K562 (cell line): ENCODE results near the gene PLP2. TPM values are rescaled to one million over a fixed set of nuclear protein-coding genes. Genes with fewer than 3 reads are reported as not detected.

ENCODE experiments used
- ARID2 ChIP-seq: fragments of 450-650 bp; IDR thresholded peaks from 2 replicates; pipeline ENCODE4 v1.6.1; 2017; ENCODE audit warnings: antibody characterized with exemption, mild to moderate bottlenecking
- CBFA2T2 ChIP-seq: fragments of 450-650 bp; conservative IDR thresholded peaks from 2 replicates; pipeline ENCODE4 v1.6.1; 2017; ENCODE audit warnings: mild to moderate bottlenecking
- CEBPB ChIP-seq: fragments of 450-650 bp; IDR thresholded peaks from 2 replicates; pipeline ENCODE4 v1.6.1; 2016; ENCODE audit warnings: missing genetic modification characterization, missing compliant biosample characterization
- DDX20 ChIP-seq: fragments of 450-650 bp; IDR thresholded peaks from 2 replicates; pipeline ENCODE4 v1.6.1; 2016; ENCODE audit warnings: missing genetic modification characterization, low read depth, mild to moderate bottlenecking, missing compliant biosample characterization, moderate library complexity
- EWSR1 ChIP-seq: fragments of 450-650 bp; IDR thresholded peaks from 2 replicates; pipeline ENCODE4 v1.6.1; 2018; ENCODE audit warnings: borderline replicate concordance, mild to moderate bottlenecking, low read depth, moderate library complexity; ENCODE audit not compliant: partially characterized antibody
- FIP1L1 ChIP-seq: fragments of 200-400 bp; formaldehyde crosslinking; IDR thresholded peaks from 2 replicates; pipeline ENCODE4 v1.6.1; 2018; ENCODE audit warnings: mild to moderate bottlenecking, low read depth, low read length; ENCODE audit not compliant: poor library complexity, severe bottlenecking
- HCFC1 ChIP-seq: IDR thresholded peaks from 2 replicates; pipeline ENCODE4 v1.6.1; 2012; ENCODE audit warnings: low read depth, low read length, improper control_type of control experiment
- HNRNPUL1 ChIP-seq: fragments of 200-400 bp; formaldehyde crosslinking; IDR thresholded peaks from 2 replicates; pipeline ENCODE4 v1.6.1; 2017; ENCODE audit warnings: low read length
- JUNB ChIP-seq: fragments of 450-650 bp; formaldehyde crosslinking; conservative IDR thresholded peaks from 2 replicates; pipeline ENCODE4 v1.4.0; 2020; ENCODE audit warnings: mild to moderate bottlenecking
- KLF6 ChIP-seq: fragments of 250-450 bp; sonication (Bioruptor Pico); IDR thresholded peaks from 2 replicates; pipeline ENCODE4 v1.4.0; 2020; ENCODE audit warnings: mild to moderate bottlenecking, moderate library complexity, borderline replicate concordance
- MCM7 ChIP-seq, 2 experiments: fragments of 450-650 bp; IDR thresholded peaks; 2 replicates each; pipeline ENCODE4 v1.6.1; 2016 to 2018
- NFE2L1 ChIP-seq: fragments of 450-650 bp; IDR thresholded peaks from 2 replicates; pipeline ENCODE4 v1.6.1; 2016; ENCODE audit warnings: missing genetic modification characterization, low read depth, mild to moderate bottlenecking, missing compliant biosample characterization, moderate library complexity, borderline replicate concordance
- PHF8 ChIP-seq: fragments of 200-600 bp; sonication (generic); IDR thresholded peaks from 2 replicates; pipeline ENCODE4 v1.6.1; 2012; ENCODE audit warnings: mixed run types, mild to moderate bottlenecking, inconsistent platforms, low read length, moderate library complexity, borderline replicate concordance
- POLR2A ChIP-seq: fragments of 450-650 bp; conservative IDR thresholded peaks from 2 replicates; pipeline ENCODE4 v1.6.1; 2016
- POLR2B ChIP-seq: fragments of 450-650 bp; IDR thresholded peaks from 2 replicates; pipeline ENCODE4 v1.6.1; 2018; ENCODE audit warnings: low read depth; ENCODE audit not compliant: partially characterized antibody
- RBFOX2 ChIP-seq: fragments of 200-400 bp; formaldehyde crosslinking; IDR thresholded peaks from 2 replicates; pipeline ENCODE4 v1.6.1; 2017; ENCODE audit warnings: low read depth, mild to moderate bottlenecking, low read length, moderate library complexity
- SMAD3 ChIP-seq: fragments of 450-650 bp; formaldehyde crosslinking; conservative IDR thresholded peaks from 2 replicates; pipeline ENCODE4 v1.4.0; 2020; ENCODE audit warnings: mild to moderate bottlenecking
- TEAD2 ChIP-seq: fragments of 450-650 bp; IDR thresholded peaks from 2 replicates; pipeline ENCODE4 v1.6.1; 2016; ENCODE audit warnings: missing genetic modification characterization, control low read depth, missing compliant biosample characterization
- XRCC5 ChIP-seq: fragments of 200-400 bp; formaldehyde crosslinking; IDR thresholded peaks from 2 replicates; pipeline ENCODE4 v1.6.1; 2017; ENCODE audit warnings: low read depth, mild to moderate bottlenecking, low read length
- ZNF174 ChIP-seq: fragments of 250-450 bp; sonication (Bioruptor Pico); IDR thresholded peaks from 2 replicates; pipeline ENCODE4 v1.4.0; 2020; ENCODE audit warnings: mild to moderate bottlenecking
- ZNF23 ChIP-seq: fragments of 250-450 bp; sonication (Bioruptor Pico); IDR thresholded peaks from 2 replicates; pipeline ENCODE4 v1.4.0; 2020; ENCODE audit warnings: mild to moderate bottlenecking
- ZNF696 ChIP-seq: fragments of 250-450 bp; sonication (Bioruptor Pico); conservative IDR thresholded peaks from 2 replicates; pipeline ENCODE4 v1.4.0; 2020; ENCODE audit warnings: mild to moderate bottlenecking, moderate library complexity
- ZNF780A ChIP-seq: fragments of 250-450 bp; sonication (Bioruptor Pico); IDR thresholded peaks from 2 replicates; pipeline ENCODE4 v1.5.0; 2021; ENCODE audit warnings: mild to moderate bottlenecking
- ZNF79 ChIP-seq: fragments of 250-450 bp; sonication (Bioruptor Pico); IDR thresholded peaks from 2 replicates; pipeline ENCODE4 v1.4.0; 2020; ENCODE audit warnings: low read depth, mild to moderate bottlenecking, moderate library complexity
- polyA plus RNA-seq, 8 experiments: library from polyadenylated mRNA; depleted of rRNA in 4 of 8; stranded (reverse) in 5 of 8; unstranded in 3 of 8; fragments of >200 nt; fragmentation: Nextera tagmentation in 2 of 8; fragmentation: Illumina TruSeq in 1 of 8; extraction: Ambion mirVana in 2 of 8; extraction: Trizol in 1 of 8; gene quantifications; 2 replicates each; pipeline versions ENCODE4 v1.2.1 to v1.2.3, GENCODE V29; 2011 to 2014; ENCODE audit warnings: inconsistent platforms in 1 of 8, missing spikeins in 1 of 8
- total RNA-seq, 7 experiments: library from RNA; depleted of rRNA in 6 of 7; stranded (reverse); fragments of >200 nt in 6 of 7; fragmentation: Illumina TruSeq in 2 of 7; extraction: Trizol in 2 of 7; gene quantifications; 2 replicates each; pipeline versions ENCODE4 v1.2.1 to v1.2.3, GENCODE V29; 2011 to 2021; ENCODE audit warnings: low replicate concordance in 1 of 7
- TF ChIP-seq, protein P1 (sequence below): sonication (generic); formaldehyde crosslinking; IDR thresholded peaks from 2 replicates; pipeline ENCODE4 v1.8.0; 2022; ENCODE audit warnings: mild to moderate bottlenecking, low read depth, missing genetic modification reagents
- TF ChIP-seq, protein P2 (sequence below): fragments of 250-450 bp; sonication (Bioruptor Pico); IDR thresholded peaks from 2 replicates; pipeline ENCODE4 v1.4.0; 2020; ENCODE audit warnings: mild to moderate bottlenecking
- TF ChIP-seq, protein P3 (sequence below): IDR thresholded peaks from 2 replicates; pipeline ENCODE4 v1.6.1; 2011; ENCODE audit not compliant: insufficient read length; ENCODE audit errors: extremely low read depth
- TF ChIP-seq, protein P4 (sequence below): fragments of 450-650 bp; formaldehyde crosslinking; conservative IDR thresholded peaks from 2 replicates; pipeline ENCODE4 v1.4.0; 2022; ENCODE audit warnings: mild to moderate bottlenecking, missing genetic modification characterization

Gene PLP2
- total and polyA plus RNA-seq, 9 of the 15 experiments (the other 6 are each of a cell fraction or from before 2014, with no cell fraction given) = 34.7 to 236 (median 112) TPM

DNA sequence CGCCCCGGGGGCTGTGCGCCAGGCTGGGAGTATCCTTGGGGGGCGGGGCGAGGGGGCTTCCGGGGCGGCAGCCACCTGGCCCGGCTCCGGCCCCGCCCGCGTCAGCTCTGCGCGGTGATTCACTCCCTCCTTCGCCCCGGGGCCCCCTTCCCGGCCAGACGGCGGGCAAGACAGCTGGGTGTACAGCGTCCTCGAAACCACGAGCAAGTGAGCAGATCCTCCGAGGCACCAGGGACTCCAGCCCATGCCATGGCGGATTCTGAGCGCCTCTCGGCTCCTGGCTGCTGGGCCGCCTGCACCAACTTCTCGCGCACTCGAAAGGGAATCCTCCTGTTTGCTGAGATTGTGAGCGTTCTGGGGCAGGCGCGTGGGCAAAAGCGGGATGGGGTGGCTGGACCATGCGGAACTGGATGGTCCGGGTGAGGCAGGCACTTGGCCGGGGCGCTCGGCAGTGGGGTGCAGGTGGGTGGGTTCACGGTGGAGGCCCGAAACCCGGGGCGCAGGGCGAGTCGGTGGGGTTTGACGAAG lies at the start of gene PLP2 (continued):
- TF ChIP-seq JUNB (no peak), KLF6 (CRISPR knock-in tag) (no peak), FIP1L1 (peak; percentile 24), XRCC5 (no peak), MCM7 (IDR thresholded peaks at IDR 0.05) (no peak), POLR2A (peak; percentile 68), HNRNPUL1 (no peak), TEAD2 (tag) (no peak), HCFC1 (no peak), ARID2 (no peak), POLR2B (peak; percentile 59), PHF8 (peak; percentile 34; the same call in 1 of the 2 replicates), ZNF79 (CRISPR knock-in tag) (no peak), NFE2L1 (no peak), ZNF174 (no peak), CBFA2T2 (no peak), RBFOX2 (peak; percentile 84), DDX20 (tag) (no peak), SMAD3 (CRISPR knock-in tag) (no peak), ZNF696 (no peak), ZNF23 (no peak), EWSR1 (no peak), CEBPB (tag) (no peak), ZNF780A (CRISPR knock-in tag) (no peak)
- TF ChIP-seq, protein P1, sequence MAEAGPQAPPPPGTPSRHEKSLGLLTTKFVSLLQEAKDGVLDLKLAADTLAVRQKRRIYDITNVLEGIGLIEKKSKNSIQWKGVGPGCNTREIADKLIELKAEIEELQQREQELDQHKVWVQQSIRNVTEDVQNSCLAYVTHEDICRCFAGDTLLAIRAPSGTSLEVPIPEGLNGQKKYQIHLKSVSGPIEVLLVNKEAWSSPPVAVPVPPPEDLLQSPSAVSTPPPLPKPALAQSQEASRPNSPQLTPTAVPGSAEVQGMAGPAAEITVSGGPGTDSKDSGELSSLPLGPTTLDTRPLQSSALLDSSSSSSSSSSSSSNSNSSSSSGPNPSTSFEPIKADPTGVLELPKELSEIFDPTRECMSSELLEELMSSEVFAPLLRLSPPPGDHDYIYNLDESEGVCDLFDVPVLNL (CRISPR knock-in tag) = no peak
- TF ChIP-seq, protein P2, sequence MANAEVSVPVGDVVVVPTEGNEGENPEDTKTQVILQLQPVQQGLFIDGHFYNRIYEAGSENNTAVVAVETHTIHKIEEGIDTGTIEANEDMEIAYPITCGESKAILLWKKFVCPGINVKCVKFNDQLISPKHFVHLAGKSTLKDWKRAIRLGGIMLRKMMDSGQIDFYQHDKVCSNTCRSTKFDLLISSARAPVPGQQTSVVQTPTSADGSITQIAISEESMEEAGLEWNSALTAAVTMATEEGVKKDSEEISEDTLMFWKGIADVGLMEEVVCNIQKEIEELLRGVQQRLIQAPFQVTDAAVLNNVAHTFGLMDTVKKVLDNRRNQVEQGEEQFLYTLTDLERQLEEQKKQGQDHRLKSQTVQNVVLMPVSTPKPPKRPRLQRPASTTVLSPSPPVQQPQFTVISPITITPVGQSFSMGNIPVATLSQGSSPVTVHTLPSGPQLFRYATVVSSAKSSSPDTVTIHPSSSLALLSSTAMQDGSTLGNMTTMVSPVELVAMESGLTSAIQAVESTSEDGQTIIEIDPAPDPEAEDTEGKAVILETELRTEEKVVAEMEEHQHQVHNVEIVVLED (CRISPR knock-in tag) = no peak
- TF ChIP-seq, protein P3, sequence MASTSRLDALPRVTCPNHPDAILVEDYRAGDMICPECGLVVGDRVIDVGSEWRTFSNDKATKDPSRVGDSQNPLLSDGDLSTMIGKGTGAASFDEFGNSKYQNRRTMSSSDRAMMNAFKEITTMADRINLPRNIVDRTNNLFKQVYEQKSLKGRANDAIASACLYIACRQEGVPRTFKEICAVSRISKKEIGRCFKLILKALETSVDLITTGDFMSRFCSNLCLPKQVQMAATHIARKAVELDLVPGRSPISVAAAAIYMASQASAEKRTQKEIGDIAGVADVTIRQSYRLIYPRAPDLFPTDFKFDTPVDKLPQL = no peak
- TF ChIP-seq, protein P4, sequence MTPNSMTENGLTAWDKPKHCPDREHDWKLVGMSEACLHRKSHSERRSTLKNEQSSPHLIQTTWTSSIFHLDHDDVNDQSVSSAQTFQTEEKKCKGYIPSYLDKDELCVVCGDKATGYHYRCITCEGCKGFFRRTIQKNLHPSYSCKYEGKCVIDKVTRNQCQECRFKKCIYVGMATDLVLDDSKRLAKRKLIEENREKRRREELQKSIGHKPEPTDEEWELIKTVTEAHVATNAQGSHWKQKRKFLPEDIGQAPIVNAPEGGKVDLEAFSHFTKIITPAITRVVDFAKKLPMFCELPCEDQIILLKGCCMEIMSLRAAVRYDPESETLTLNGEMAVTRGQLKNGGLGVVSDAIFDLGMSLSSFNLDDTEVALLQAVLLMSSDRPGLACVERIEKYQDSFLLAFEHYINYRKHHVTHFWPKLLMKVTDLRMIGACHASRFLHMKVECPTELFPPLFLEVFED (CRISPR knock-in tag) = no peak
